Pancreas (tissue), 10 donors: ENCODE data around the gene B3GNT7. TPM values are rescaled to one million over a fixed set of nuclear protein-coding genes. Genes with fewer than 3 reads are reported as not detected.
A peak's percentile ranks its signal among the peaks of the same experiment; 100 is the strongest.

Experiments used
- ATAC-seq, 4 donors: fragments of 200-7000 bp; cut with Tn5 transposase; one replicate each; pipeline versions ENCODE4 v1.8.0 to v1.9.1; 2020; ENCODE audit warnings: mild to moderate bottlenecking in 4 of 4, moderate library complexity in 4 of 4
- DNase-seq, 6 donors: peaks; one replicate each; pipeline ENCODE4 v3.0.0-alpha.2; 2020
- FAIRE-seq: peaks from 2 replicates; lab custom pipeline; 2012; peaks lifted over from hg19 to GRCh38; lab: Jason Lieb, UNC
- H3K27ac ChIP-seq, 4 donors: fragments of 200-600 bp; sonication (generic); 1 replicate in 3 of 4; 2 replicates in 1 of 4; pipeline versions ENCODE4 v1.5.0 to v1.8.0; 2020
- H3K27me3 ChIP-seq, 4 donors: fragments of 200-600 bp; one replicate each; pipeline ENCODE4 v1.8.0; 2021
- H3K36me3 ChIP-seq, 3 donors: fragments of 200-600 bp; sonication (generic) in 1 of 3; one replicate each; pipeline versions ENCODE4 v1.5.0 to v1.8.0; 2020 to 2021
- H3K4me1 ChIP-seq, 3 donors: fragments of 200-600 bp; one replicate each; pipeline ENCODE4 v1.8.0; 2021
- H3K4me3 ChIP-seq, 4 donors: fragments of 200-600 bp; sonication (generic) in 2 of 4; one replicate each; pipeline versions ENCODE4 v1.5.0 to v1.8.0; 2020 to 2021
- H3K9me3 ChIP-seq, 4 donors: fragments of 200-600 bp; one replicate each; pipeline ENCODE4 v1.8.0; 2021
- WGBS, 2 donors: extraction: QIAGEN DNeasy Blood & Tissue Kit; methylation state at CpG; one replicate each; pipeline ENCODE4 v1.1.7; 2013; 5-methylcytosine and 5-hydroxymethylcytosine counted together
- intact Hi-C, 3 donors: fragments of 100-400 bp; cut with DNase I; formaldehyde crosslinking; loops; one replicate each; pipeline versions ENCODE4 v1.11.1 to v1.14.2; 2022
- polyA plus RNA-seq, 2 donors: library from polyadenylated mRNA; stranded (reverse); fragments of 200-250 nt; gene quantifications; one replicate each; pipeline ENCODE4 v1.2.3, GENCODE V29; 2013
- total RNA-seq, 6 donors: library from RNA; stranded (reverse); fragmentation: NEBNext Ultra II Directional in 4 of 6; extraction: Animal tissue kit (Norgen Biotek cat#: 25700) in 4 of 6; gene quantifications; one replicate each; pipeline versions ENCODE4 v1.2.1 to v1.2.4, GENCODE V29; 2021 to 2023
- TF ChIP-seq, protein P1 (sequence below), 4 donors: fragments of 200-600 bp; sonication (generic) in 3 of 4; IDR thresholded peaks; one replicate each; pipeline versions ENCODE4 v1.5.0 to v1.8.0; 2021; ENCODE audit warnings: antibody characterized with exemption in 4 of 4
- donor health status: healthy with polysubstance abuse.
- donor health status: DM: no; HTN: no; CAD: no; lungs with moderate emphysema.
- donor health status: DM: no; HTN: no; CAD: no.
- donor health status: control.
- donor health status: control.
- donor health status: Bipolar disorder and iron deficiency.
- donor health status: DM: yes; HTN: yes; CAD: no.
- donor health status: DM: no; HTN: no; CAD: no.
- donor health status: DM: no; HTN: no; CAD: no.
- donor health status: DM: yes; HTN: yes; CAD: no.

B3GNT7 gene
- total and polyA plus RNA-seq, 8 donors = 5.6 to 34.5 (median 12.1) TPM

DNA sequence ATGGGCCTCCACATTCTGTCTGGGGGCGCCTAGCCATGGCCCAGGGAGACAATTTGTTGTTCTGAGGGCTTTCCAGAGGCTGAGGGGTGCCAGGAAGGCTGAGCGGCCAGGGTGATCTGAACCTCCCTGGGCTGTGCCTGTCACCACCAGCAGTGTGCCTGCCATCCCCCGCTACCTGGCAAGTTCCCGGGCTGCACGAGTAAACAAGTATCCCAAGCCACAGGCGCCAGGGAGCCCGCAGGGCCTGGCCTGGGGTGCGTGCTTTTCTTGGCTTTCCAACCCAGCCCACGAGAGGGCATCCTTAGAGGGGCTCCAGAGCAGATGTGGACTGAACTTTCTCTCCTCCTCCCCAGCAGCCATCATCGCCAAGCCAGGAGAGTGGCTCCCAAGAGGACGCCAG lies 35.1 kb upstream of the B3GNT7 start:
- FAIRE-seq = no peak
- no peaks in the 10 kb centered on the region for H3K9me3 ChIP-seq
- H3K4me3 ChIP-seq = no peak overlapping the region
- intact Hi-C loops = no loop called here
- ATAC-seq = no peak
- TF ChIP-seq, protein P1, sequence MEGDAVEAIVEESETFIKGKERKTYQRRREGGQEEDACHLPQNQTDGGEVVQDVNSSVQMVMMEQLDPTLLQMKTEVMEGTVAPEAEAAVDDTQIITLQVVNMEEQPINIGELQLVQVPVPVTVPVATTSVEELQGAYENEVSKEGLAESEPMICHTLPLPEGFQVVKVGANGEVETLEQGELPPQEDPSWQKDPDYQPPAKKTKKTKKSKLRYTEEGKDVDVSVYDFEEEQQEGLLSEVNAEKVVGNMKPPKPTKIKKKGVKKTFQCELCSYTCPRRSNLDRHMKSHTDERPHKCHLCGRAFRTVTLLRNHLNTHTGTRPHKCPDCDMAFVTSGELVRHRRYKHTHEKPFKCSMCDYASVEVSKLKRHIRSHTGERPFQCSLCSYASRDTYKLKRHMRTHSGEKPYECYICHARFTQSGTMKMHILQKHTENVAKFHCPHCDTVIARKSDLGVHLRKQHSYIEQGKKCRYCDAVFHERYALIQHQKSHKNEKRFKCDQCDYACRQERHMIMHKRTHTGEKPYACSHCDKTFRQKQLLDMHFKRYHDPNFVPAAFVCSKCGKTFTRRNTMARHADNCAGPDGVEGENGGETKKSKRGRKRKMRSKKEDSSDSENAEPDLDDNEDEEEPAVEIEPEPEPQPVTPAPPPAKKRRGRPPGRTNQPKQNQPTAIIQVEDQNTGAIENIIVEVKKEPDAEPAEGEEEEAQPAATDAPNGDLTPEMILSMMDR (IDR thresholded peaks at IDR 0.05) = no peak
- peaks cover 0 to 6% (median 4%) of the 10 kb centered on the region in 3 donors for H3K4me1 ChIP-seq
- no peak overlapping the region for H3K27ac ChIP-seq
- no peaks in the 10 kb centered on the region for H3K27me3 ChIP-seq
- no peak for DNase-seq
- WGBS, 2 donors = 84 to 86% methylated on average over 11 of the region's 11 CpGs
- H3K36me3 ChIP-seq = no peaks in the 10 kb centered on the region

DNA sequence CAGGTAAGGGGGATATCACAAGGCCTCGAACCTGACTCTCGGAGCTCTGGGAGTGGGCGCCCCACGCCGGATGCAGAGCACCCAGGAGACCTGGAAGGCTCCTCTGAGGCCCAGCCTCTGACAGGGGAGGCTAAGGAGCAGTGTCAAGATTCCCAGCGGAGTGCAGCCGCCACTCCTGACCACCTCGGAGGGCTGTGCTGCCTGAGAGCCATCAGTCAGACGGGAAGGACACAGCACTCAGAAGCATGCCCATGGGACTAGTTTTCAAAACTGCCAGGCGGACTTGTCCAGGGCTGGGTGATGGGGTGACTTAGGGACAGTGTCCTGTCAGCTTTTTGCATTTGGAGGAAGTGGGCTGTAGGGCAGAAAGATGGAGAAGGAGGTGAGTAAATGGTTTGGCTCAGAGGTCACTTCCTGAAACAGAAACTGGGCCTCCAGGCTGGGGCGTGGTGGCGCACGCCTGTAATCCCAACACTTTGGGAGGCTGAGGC lies 34.6 kb upstream of the B3GNT7 start:
- H3K36me3 ChIP-seq = no peaks in the 10 kb centered on the region
- TF ChIP-seq, protein P1 (IDR thresholded peaks at IDR 0.05) = no peak
- no peaks in the 10 kb centered on the region for H3K27me3 ChIP-seq
- intact Hi-C loops = no loop called here
- peaks cover 0 to 6% (median 4%) of the 10 kb centered on the region in 3 donors for H3K4me1 ChIP-seq
- 93 to 95% methylated on average over 13 of the region's 13 CpGs for WGBS, 2 donors
- H3K27ac ChIP-seq = no peak overlapping the region
- no peaks in the 10 kb centered on the region for H3K9me3 ChIP-seq
- no peak for FAIRE-seq
- peak in 3 of 4 donors; percentile 18 to 46 (median 42) for ATAC-seq
- H3K4me3 ChIP-seq = no peak overlapping the region
- no peak for DNase-seq

DNA sequence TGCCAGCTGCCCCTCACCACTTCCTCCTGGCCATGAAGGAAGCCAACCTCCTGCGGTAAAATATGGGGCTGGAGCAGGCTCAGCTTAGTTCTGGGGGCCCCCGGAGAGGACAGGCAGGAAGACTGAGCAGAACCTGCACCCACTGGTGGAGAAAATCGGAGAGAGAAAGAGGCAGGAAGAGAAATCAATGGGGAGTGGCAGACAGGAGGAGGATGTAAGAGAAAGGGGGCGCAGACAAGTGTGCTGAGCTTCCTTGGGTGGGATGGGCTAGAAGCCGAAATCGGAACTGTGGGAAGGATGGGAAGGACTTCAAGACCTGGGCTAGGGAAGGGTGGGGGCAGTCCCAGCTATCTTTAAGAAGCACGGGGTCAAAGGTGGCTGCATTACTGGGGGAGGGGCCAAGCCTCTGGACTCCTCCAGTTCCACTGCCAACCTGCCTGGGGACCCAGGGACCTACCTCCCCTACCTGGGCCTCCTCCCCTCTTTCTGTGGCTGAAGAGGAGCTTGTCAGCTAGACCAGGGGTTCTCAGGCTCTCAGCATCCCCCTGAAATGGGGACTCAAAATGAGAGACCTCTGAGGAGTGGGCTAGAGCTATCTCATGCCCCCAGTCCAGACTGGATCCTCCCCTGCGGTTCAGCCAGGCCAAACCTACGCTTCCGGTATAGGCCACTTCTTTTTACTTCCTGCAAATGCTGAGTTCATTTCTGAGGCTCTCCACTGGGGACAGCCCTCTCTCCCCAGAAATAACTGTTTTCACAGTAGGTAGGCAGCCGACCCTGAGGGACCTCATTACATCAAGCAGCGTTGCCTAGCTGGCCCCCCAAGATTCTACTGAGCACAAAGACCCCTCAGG lies 33.6 kb upstream of the B3GNT7 start:
- Histone ChIP-seq H3K4me3 (no peak overlapping the region), H3K4me1 (peaks cover 0 to under 1% (median 0%) of the 10 kb centered on the region in 3 donors), H3K9me3 (no peaks in the 10 kb centered on the region), H3K27ac (peak overlapping the region in 1 of 4 donors; percentile 16), H3K36me3 (no peaks in the 10 kb centered on the region), H3K27me3 (no peaks in the 10 kb centered on the region)
- TF ChIP-seq, protein P1 (IDR thresholded peaks at IDR 0.05) = no peak
- DNase-seq (peak in 1 of 6 donors; percentile 28), ATAC-seq (peak in 3 of 4 donors; percentile 34 to 67 (median 49)), FAIRE-seq (no peak)
- WGBS, 2 donors = 86 to 89% methylated on average over 12 of the region's 12 CpGs
- intact Hi-C loops = no loop called here

DNA sequence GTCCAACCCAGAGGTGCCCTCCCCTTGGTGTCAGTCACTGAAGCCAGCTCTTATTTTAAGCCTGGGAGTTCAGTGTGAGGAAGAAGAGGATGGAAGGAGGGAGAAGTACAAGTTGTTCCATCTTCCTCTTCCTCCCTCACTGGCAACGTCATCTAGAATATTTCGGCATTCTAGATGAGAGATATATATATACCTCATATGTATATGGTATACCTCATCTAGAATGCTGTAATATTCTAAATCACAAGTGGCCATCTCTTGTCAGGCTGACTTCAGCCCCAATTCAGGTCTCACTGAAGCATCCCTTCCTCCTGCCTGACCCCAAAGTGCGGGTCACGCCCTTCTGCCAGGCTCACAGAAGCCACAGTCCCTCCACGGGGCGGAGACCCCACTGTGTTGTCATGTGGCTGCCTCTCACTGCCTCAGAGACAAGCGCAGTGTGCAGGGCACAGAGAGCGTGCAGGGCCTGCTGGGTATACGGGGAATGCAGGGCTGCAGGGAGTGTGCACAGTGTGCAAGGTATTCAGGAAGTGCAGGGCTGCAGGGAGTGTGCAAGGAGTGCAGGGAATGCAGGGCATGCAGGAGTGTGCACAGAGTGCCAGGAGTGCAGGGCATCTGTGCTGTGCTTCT lies 32.8 kb upstream of the B3GNT7 start:
- Histone ChIP-seq H3K4me1 (no peaks in the 10 kb centered on the region), H3K4me3 (no peak overlapping the region), H3K27ac (peak overlapping the region in 1 of 4 donors; percentile 16), H3K36me3 (no peaks in the 10 kb centered on the region), H3K27me3 (no peaks in the 10 kb centered on the region), H3K9me3 (no peaks in the 10 kb centered on the region)
- peak in 1 of 4 donors; percentile 28 for ATAC-seq
- DNase-seq = peak in 1 of 6 donors; percentile 43
- intact Hi-C loops = no loop called here
- TF ChIP-seq, protein P1 (IDR thresholded peaks at IDR 0.05) = no peak
- 89% methylated on average over 9 of the region's 9 CpGs for WGBS, 2 donors
- FAIRE-seq = no peak
